ENCODE measurements around the gene TMEM214. TPM values are rescaled to one million over a fixed set of nuclear protein-coding genes. Genes with fewer than 3 reads are reported as not detected.

TMEM214 gene
- total RNA-seq, 2 donors from 2014 or later: 52.7 to 63.7 TPM

GRCh38 chr2:26985807-26986206 lies 47.0 kb upstream of the TMEM214 start:
- H3K4me3 Mint-ChIP-seq: no peak overlapping the region

GRCh38 chr2:26986576-26986975 lies 46.2 kb upstream of the TMEM214 start:
- H3K27ac ChIP-seq (ENCODE audit: low read depth, low read length): no peak overlapping the region
- DNase-seq: no peak
- H3K9ac ChIP-seq (ENCODE audit: extremely low read depth, low read length, poor library complexity, severe bottlenecking): no peak overlapping the region
- H3K4me1 ChIP-seq (ENCODE audit: control insufficient read depth, insufficient read depth, low read length): no peaks in the 10 kb centered on the region
- no peak for TF ChIP-seq CTCF (conservative IDR thresholded peaks at IDR 0.05)
- H3K4me3 ChIP-seq (ENCODE audit: low read length): no peak overlapping the region
- H3K36me3 ChIP-seq (ENCODE audit: control insufficient read depth, insufficient read depth, low read length): no peaks in the 10 kb centered on the region
- H3K4me1 Mint-ChIP-seq: peaks cover 6% of the 10 kb centered on the region
- no peaks in the 10 kb centered on the region for H3K9me3 Mint-ChIP-seq
- no peaks in the 10 kb centered on the region for H3K27me3 ChIP-seq (ENCODE audit: control insufficient read depth, insufficient read depth, low read length, poor library complexity, severe bottlenecking)
- no peak overlapping the region for H3K4me3 Mint-ChIP-seq
- H3K36me3 Mint-ChIP-seq (ENCODE audit: low read depth): no peaks in the 10 kb centered on the region
- H3K27ac Mint-ChIP-seq: no peak overlapping the region
- H3K9me3 ChIP-seq (ENCODE audit: control insufficient read depth, low read length): no peaks in the 10 kb centered on the region
- H3K27me3 Mint-ChIP-seq (ENCODE audit: insufficient read depth): peaks cover 6% of the 10 kb centered on the region
- 71 to 90% methylated on average over 1 to 5 of the region's 5 CpGs for WGBS, 2 experiments (ENCODE audit: insufficient coverage in 1 of 2, insufficient read length in 1 of 2)

More at GRCh38 chr2:26985807-26986206, 47.0 kb upstream of the TMEM214 start:
- Mint-ChIP-seq H3K27me3 (ENCODE audit: insufficient read depth) (peaks cover 6% of the 10 kb centered on the region), H3K9me3 (no peaks in the 10 kb centered on the region), H3K27ac (no peak overlapping the region), H3K36me3 (ENCODE audit: low read depth) (no peaks in the 10 kb centered on the region), H3K4me1 (peaks cover 6% of the 10 kb centered on the region)
- H3K9me3 ChIP-seq (ENCODE audit: control insufficient read depth, low read length): no peaks in the 10 kb centered on the region
- H3K9ac ChIP-seq (ENCODE audit: extremely low read depth, low read length, poor library complexity, severe bottlenecking): no peak overlapping the region
- H3K4me1 ChIP-seq (ENCODE audit: control insufficient read depth, insufficient read depth, low read length): no peaks in the 10 kb centered on the region
- DNase-seq: no peak
- no peak for TF ChIP-seq CTCF (conservative IDR thresholded peaks at IDR 0.05)
- no peaks in the 10 kb centered on the region for H3K36me3 ChIP-seq (ENCODE audit: control insufficient read depth, insufficient read depth, low read length)
- no peak overlapping the region for H3K27ac ChIP-seq (ENCODE audit: low read depth, low read length)
- no peak overlapping the region for H3K4me3 ChIP-seq (ENCODE audit: low read length)
- H3K27me3 ChIP-seq (ENCODE audit: control insufficient read depth, insufficient read depth, low read length, poor library complexity, severe bottlenecking): no peaks in the 10 kb centered on the region
- 82 to 96% methylated on average over 4 of the region's 4 CpGs for WGBS, 2 experiments (ENCODE audit: insufficient coverage in 1 of 2, insufficient read length in 1 of 2)

- no peak for TF ChIP-seq CTCF (conservative IDR thresholded peaks at IDR 0.05)
- no peaks in the 10 kb centered on the region for H3K27me3 ChIP-seq (ENCODE audit: control insufficient read depth, insufficient read depth, low read length, poor library complexity, severe bottlenecking)
Measured at GRCh38 chr2:26988058-26988860, 44.5 kb upstream of the TMEM214 start.

More at GRCh38 chr2:26988058-26988860, 44.5 kb upstream of the TMEM214 start:
- no peaks in the 10 kb centered on the region for H3K9me3 Mint-ChIP-seq
- no peak for DNase-seq
- H3K27me3 Mint-ChIP-seq (ENCODE audit: insufficient read depth): peaks cover 6% of the 10 kb centered on the region
- H3K4me1 Mint-ChIP-seq: peaks cover 6% of the 10 kb centered on the region
- Histone ChIP-seq H3K36me3 (ENCODE audit: control insufficient read depth, insufficient read depth, low read length) (no peaks in the 10 kb centered on the region), H3K9ac (ENCODE audit: extremely low read depth, low read length, poor library complexity, severe bottlenecking) (no peak overlapping the region), H3K4me1 (ENCODE audit: control insufficient read depth, insufficient read depth, low read length) (no peaks in the 10 kb centered on the region), H3K27ac (ENCODE audit: low read depth, low read length) (no peak overlapping the region), H3K9me3 (ENCODE audit: control insufficient read depth, low read length) (no peaks in the 10 kb centered on the region), H3K4me3 (ENCODE audit: low read length) (no peak overlapping the region)
- no peak overlapping the region for H3K4me3 Mint-ChIP-seq
- no peaks in the 10 kb centered on the region for H3K36me3 Mint-ChIP-seq (ENCODE audit: low read depth)
- 69 to 76% methylated on average over 4 of the region's 4 CpGs for WGBS, 2 experiments (ENCODE audit: insufficient coverage in 1 of 2, insufficient read length in 1 of 2)
- no peak overlapping the region for H3K27ac Mint-ChIP-seq

Data from endodermal cell (in vitro differentiated cells).